ENCODE measurements around the gene SPEF1.

DNA sequence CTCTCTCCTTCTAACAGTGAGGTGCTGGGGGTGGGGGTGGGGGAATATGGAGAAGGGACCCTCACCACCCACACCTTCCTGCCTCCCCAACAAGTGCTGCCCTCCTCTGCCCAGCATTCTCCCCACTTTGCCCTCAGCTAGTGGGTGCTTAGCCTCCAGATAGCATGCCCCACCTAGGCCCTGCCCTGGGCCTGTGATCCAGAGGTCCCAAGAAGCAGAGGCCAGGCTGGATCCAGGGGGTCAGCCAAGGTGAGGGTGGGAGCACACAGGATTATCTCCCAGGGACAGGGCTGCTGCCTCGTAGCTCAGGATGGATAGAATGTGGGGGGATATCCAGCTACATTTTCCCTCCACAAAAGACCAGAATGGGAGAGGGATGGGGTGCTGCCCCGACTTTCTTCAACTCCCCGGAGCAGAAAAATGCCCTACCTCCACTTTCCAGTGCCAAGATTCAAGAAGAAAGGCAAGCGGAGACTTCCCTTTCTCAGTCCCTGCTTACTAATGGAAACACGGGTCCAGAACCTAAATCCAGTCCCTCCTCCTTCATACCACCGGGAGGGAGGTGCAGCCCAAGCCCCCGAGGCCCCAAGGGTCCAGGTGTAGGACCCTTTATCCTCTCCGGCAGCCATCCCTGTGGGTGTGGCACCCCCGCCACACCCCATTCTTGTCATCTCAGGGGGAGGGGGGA, 14.7 kb downstream of the SPEF1 start:
- TF ChIP-seq POLR2A (IDR thresholded peaks at IDR 0.05; ENCODE audit: low read depth, low read length): no peak
- TF ChIP-seq ZNF207 (IDR thresholded peaks at IDR 0.05; ENCODE audit: borderline replicate concordance): no peak
- TF ChIP-seq, protein P1, sequence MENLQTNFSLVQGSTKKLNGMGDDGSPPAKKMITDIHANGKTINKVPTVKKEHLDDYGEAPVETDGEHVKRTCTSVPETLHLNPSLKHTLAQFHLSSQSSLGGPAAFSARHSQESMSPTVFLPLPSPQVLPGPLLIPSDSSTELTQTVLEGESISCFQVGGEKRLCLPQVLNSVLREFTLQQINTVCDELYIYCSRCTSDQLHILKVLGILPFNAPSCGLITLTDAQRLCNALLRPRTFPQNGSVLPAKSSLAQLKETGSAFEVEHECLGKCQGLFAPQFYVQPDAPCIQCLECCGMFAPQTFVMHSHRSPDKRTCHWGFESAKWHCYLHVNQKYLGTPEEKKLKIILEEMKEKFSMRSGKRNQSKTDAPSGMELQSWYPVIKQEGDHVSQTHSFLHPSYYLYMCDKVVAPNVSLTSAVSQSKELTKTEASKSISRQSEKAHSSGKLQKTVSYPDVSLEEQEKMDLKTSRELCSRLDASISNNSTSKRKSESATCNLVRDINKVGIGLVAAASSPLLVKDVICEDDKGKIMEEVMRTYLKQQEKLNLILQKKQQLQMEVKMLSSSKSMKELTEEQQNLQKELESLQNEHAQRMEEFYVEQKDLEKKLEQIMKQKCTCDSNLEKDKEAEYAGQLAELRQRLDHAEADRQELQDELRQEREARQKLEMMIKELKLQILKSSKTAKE (IDR thresholded peaks at IDR 0.05; ENCODE audit: low read depth, poor library complexity, severe bottlenecking): no peak
- TF ChIP-seq PAX5 (IDR thresholded peaks at IDR 0.05; ENCODE audit: borderline replicate concordance, low read depth, low read length): no peak
- TF ChIP-seq, protein P2, sequence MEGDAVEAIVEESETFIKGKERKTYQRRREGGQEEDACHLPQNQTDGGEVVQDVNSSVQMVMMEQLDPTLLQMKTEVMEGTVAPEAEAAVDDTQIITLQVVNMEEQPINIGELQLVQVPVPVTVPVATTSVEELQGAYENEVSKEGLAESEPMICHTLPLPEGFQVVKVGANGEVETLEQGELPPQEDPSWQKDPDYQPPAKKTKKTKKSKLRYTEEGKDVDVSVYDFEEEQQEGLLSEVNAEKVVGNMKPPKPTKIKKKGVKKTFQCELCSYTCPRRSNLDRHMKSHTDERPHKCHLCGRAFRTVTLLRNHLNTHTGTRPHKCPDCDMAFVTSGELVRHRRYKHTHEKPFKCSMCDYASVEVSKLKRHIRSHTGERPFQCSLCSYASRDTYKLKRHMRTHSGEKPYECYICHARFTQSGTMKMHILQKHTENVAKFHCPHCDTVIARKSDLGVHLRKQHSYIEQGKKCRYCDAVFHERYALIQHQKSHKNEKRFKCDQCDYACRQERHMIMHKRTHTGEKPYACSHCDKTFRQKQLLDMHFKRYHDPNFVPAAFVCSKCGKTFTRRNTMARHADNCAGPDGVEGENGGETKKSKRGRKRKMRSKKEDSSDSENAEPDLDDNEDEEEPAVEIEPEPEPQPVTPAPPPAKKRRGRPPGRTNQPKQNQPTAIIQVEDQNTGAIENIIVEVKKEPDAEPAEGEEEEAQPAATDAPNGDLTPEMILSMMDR (IDR thresholded peaks at IDR 0.05 in 2 of 3, conservative IDR thresholded peaks at IDR 0.05 in 1 of 3; ENCODE audit: control insufficient read depth in 2 of 3, extremely low read depth in 1 of 3, insufficient read depth in 1 of 3, low read depth in 3 of 3, low read length in 3 of 3): no peak
- no peak for TF ChIP-seq HDAC6 (IDR thresholded peaks at IDR 0.05; ENCODE audit: unreplicated experiment)
- TF ChIP-seq, protein P3, sequence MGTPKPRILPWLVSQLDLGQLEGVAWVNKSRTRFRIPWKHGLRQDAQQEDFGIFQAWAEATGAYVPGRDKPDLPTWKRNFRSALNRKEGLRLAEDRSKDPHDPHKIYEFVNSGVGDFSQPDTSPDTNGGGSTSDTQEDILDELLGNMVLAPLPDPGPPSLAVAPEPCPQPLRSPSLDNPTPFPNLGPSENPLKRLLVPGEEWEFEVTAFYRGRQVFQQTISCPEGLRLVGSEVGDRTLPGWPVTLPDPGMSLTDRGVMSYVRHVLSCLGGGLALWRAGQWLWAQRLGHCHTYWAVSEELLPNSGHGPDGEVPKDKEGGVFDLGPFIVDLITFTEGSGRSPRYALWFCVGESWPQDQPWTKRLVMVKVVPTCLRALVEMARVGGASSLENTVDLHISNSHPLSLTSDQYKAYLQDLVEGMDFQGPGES (IDR thresholded peaks at IDR 0.05): no peak
- TF ChIP-seq, protein P4, sequence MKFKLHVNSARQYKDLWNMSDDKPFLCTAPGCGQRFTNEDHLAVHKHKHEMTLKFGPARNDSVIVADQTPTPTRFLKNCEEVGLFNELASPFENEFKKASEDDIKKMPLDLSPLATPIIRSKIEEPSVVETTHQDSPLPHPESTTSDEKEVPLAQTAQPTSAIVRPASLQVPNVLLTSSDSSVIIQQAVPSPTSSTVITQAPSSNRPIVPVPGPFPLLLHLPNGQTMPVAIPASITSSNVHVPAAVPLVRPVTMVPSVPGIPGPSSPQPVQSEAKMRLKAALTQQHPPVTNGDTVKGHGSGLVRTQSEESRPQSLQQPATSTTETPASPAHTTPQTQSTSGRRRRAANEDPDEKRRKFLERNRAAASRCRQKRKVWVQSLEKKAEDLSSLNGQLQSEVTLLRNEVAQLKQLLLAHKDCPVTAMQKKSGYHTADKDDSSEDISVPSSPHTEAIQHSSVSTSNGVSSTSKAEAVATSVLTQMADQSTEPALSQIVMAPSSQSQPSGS (IDR thresholded peaks at IDR 0.05; ENCODE audit: low read length): no peak
- TF ChIP-seq NFIC (IDR thresholded peaks at IDR 0.05; ENCODE audit: low read depth, low read length): no peak
- TF ChIP-seq WRNIP1 (IDR thresholded peaks at IDR 0.05; ENCODE audit: borderline replicate concordance, low read depth, low read length): no peak
- TF ChIP-seq, protein P5, sequence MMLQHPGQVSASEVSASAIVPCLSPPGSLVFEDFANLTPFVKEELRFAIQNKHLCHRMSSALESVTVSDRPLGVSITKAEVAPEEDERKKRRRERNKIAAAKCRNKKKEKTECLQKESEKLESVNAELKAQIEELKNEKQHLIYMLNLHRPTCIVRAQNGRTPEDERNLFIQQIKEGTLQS (IDR thresholded peaks at IDR 0.05; ENCODE audit: borderline replicate concordance, extremely low read depth, low read depth, low read length): no peak
